NCI-H2196 treated with DMSO at 0.1 percent for 48 hours (cell line): ENCODE data around the gene ANKRD18B.
"Not testable (repeated sequence)": the region's sequence is repeated elsewhere in the genome, so short reads cannot be mapped to it uniquely, and the experiment has no call there.

Experiments
- DNase-seq: peaks from one replicate; lab custom pipeline; 2025; ENCODE audit not compliant: unreplicated experiment; lab: John Stamatoyannopoulos, UW

ANKRD18B gene

GRCh38 chr9:33604936-33605335 lies 80.9 kb downstream of the ANKRD18B start:
- not testable (repeated sequence) for DNase-seq

GRCh38 chr9:33611358-33611757 lies 87.3 kb downstream of the ANKRD18B start:
- no peak for DNase-seq

- DNase-seq = not testable (repeated sequence)
These were observed 88.4 kb downstream of the ANKRD18B start for GRCh38 chr9:33612410-33612809.

- no peak for DNase-seq
These were observed 90.1 kb downstream of the ANKRD18B start for GRCh38 chr9:33614001-33614687.

GRCh38 chr9:33618370-33618769 lies 94.3 kb downstream of the ANKRD18B start:
- not testable (repeated sequence) for DNase-seq

DNA sequence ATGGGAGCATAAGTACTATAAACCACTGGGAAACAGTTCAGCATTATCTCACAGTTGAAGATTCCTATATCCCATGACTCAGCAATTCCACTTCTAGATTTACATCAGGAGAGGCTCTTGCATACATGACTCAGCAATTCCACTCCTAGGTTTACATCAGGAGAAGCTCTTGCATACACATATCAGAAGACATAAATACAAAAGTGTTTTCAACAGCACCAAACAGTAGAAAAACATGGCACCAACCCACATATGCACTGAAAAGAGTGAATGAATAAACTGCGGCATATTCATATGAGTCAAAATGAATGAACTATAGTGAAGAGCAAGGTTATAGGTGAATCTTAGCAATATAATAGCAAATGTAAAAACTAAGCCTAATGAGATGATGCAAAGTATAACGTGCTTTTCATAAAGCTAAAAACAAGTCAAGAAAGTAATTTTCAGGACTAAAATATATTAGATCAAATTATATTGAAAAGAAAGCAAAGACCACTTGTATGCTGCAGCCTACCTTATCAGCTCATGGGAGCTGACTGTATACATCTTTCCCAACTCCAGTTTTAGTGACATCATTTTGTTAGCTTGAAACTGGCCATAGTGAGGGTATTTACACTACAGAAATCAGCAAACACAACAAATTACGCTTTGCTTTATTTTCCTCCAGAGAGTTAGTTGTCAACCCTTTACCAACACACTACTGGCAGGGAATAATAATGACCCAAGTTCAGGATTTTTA lies 95.8 kb downstream of the ANKRD18B start:
- peak; percentile 39 for DNase-seq

DNA sequence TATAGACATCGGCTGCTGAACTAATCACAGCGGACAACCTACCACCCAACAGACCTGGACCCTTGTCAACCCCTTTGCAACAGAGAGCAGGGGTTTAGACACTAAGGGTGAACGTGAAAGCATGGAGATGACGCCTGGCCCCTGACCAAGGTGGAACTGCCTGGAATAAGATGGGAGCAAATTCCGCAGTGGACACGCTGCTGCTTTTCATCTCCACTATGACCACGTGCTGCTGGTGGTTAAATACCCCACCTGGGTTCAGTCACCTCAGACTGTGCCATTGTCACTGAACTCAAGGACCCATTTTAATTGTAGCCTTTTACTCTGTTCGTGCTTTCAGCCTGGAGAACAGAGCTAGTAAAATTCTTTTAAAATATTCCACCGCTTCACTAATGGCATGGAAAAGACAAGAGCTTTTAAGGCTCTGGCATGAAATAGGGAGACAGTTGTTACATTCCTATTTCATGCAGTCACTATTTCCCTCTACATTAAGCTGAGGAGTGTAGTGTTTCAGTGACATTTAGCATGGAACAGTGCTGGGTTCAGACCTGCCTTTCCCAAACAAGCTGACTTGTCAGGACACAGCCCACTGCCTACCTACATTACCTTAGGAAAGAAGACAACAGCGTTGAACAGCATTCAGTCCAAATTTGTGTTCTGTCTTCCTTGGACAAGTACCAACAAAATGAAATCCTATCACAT lies 96.8 kb downstream of the ANKRD18B start:
- DNase-seq = peak; percentile 21
